DMS 273 (cell line): ENCODE results near the gene UBXN7.
"Not testable (repeated sequence)": the region's sequence is repeated elsewhere in the genome, so short reads cannot be mapped to it uniquely, and the experiment has no call there.

ENCODE experiments used
- DNase-seq: peaks from one replicate; lab custom pipeline; 2025; ENCODE audit not compliant: unreplicated experiment; lab: John Stamatoyannopoulos, UW

UBXN7 gene

GRCh38 chr3:196320137-196320536 lies 112.1 kb downstream of the UBXN7 start:
- DNase-seq: peak; percentile 57

DNA sequence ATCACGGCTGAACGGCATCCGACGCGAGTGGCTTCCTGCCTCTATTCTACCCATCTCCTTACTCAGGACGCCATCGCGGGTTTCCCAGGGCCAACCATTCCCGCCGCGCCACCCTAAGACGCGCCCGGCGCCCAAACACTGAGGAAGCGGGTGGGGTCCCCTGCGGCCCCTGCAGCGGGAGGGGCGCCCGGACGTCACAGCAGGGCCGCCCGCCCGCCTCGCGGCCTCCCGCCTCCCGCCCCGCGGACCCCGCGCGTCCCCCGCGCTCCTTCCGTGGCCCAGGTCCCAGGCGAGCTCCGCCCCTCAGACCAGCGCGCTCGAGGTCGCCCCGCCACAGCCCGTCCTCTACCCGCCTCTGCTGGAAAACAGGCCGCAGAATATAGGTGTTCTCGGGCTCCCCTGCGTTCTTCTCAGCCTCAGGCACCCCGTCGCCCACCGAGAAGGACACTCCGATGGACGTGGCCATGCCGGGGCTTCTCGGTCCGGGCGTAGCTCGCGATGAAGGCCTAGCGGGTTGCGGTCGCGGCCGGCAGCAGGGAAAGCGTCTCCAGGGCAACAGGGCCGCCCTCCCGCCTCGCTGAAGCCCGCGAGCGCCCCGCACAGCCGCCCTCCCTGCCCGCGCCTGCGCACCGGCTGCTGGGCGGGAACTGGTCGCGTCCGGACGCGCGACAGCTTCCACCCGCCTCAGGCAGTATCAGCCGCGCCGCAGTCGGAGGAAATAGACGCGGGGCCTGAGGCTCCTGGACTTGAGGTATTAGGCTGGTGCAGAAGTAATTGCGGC lies 114.3 kb downstream of the UBXN7 start, which contains the start of gene DYNLT2B:
TSS of gene DYNLT2B (minus strand) at position 554 of the 781 bp plus-strand sequence. CDS start at position 466, 88 bp downstream.
- DNase-seq: peak; percentile 98

- not testable (repeated sequence) for DNase-seq
Measured at GRCh38 chr3:196316799-196317686, 115.2 kb downstream of the UBXN7 start.

DNA sequence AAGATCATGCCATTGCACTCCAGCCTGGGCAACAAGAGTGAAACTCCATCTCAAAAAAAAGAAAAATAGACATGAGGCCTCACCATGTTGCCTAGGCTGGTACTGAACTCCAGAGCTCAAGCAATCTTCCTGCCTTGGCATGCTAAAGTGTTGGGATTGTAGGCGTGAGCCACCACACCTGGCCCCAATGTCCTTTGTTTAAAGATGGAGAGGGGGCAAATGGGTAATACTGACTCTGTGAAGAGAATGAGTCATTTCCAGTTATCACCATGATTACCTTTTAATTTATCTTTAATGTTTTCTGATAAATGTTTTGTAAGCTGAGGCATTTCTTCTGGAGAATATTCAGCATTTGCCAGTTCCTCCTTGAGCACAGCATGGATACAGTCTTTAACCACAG lies 116.4 kb downstream of the UBXN7 start:
- DNase-seq: no peak

DNA sequence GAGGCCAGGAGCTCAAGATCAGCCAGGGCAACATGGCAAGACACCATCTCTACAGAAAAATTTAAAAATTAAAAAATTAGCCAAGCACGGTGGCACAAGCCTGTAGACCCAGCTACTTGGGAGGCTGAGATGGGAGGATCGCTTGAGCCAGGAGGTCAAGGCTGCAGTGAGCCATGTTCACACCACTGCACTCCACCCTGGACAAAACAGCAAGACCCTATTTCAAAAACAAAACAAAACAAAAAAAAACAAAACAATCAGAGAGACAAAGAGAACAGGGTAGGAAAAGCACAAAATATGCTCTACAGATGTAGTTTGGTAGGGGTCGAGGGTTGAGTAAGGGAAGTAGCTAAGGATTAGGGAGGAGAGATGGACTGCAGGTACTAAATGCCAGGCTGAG lies 117.6 kb downstream of the UBXN7 start:
- DNase-seq: no peak

DNA sequence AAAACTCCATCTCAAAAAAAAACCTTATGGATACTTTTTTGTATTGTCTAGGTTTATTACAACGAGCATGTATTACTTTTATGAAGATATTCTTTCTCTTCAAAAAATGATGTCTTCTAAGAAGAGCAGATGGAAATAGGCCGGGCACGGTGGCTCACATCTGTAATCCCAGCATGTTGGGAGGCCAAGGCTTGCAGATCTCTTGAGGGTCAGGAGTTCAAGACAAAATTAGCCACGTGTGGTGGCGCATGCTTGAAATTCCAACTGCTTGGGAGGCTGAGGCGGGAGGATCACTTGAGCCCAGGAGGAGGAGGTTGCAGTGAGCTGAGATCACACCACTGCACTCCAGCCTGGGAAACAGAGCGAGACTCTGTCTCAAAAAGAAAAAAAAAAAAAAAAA lies 118.1 kb downstream of the UBXN7 start:
- DNase-seq: not testable (repeated sequence)

GRCh38 chr3:196302960-196303359 lies 129.3 kb downstream of the UBXN7 start:
- DNase-seq: not testable (repeated sequence)

DNA sequence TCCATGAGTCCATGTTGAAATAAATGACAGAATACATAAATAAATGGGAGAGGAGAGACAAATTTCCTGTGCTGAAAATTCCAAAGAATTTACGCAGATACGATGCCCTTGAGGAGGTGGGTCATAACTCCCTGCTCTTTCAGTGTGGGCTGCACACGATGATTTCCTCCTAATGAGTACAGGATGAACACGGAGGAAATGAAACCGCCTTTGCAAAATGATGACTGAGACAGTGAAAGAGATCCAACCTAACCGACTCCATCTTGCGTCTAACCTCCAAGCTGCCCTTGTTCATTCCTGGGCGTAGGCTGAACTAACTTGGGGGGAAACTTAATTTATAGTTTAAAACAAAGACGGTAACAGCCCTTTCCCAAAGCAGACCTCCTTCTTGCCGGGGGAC lies 129.7 kb downstream of the UBXN7 start:
- DNase-seq: not testable (repeated sequence)

DNA sequence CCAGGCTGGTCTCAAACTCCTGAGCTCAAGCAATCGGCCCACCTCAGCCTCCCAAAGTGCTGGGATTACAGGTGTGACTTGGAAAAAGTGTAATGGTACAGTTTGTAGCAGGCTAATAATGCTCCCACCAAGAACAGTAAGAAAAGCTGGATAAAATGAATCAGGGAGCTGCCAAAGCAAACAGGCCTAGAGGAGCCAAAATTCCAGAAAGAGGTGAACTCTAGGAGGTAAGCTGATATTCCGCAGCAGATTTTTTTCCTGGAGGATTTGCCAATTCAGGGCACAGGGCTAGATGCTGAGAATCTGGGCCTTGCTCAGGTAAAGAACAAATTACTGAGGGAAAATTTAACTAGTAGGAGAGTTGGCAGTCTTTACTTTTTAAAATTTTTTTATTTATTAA lies 133.7 kb downstream of the UBXN7 start:
- DNase-seq: no peak
